GM20000 (cell line): Measurements from ENCODE around the gene INSC.

Experiments used
- DNase-seq: peaks from one replicate; pipeline ENCODE4 v3.0.0; 2012; ENCODE audit warnings: low spot score
- CTCF ChIP-seq: IDR thresholded peaks from 2 replicates; pipeline ENCODE4 v1.5.1; 2012; ENCODE audit warnings: mild to moderate bottlenecking, control low read depth; ENCODE audit errors: extremely low read depth, missing control alignments

INSC gene

GRCh38 chr11:15119826-15120225 lies 5.1 kb downstream of the INSC start:
- no peak for DNase-seq
- no peak for TF ChIP-seq CTCF

GRCh38 chr11:15123849-15124248 lies 9.1 kb downstream of the INSC start:
- no peak for DNase-seq
- no peak for TF ChIP-seq CTCF

- DNase-seq, result no peak
- no peak for TF ChIP-seq CTCF
These were observed 9.8 kb downstream of the INSC start for GRCh38 chr11:15124528-15124927.

GRCh38 chr11:15127341-15127740 lies 12.6 kb downstream of the INSC start:
- TF ChIP-seq CTCF, result no peak
- no peak for DNase-seq

GRCh38 chr11:15128621-15129020 lies 13.9 kb downstream of the INSC start:
- DNase-seq, result no peak
- TF ChIP-seq CTCF, result no peak

GRCh38 chr11:15136166-15136565 lies 21.4 kb downstream of the INSC start:
- TF ChIP-seq CTCF, result no peak

GRCh38 chr11:15139096-15139770 lies 24.5 kb downstream of the INSC start:
- no peak for TF ChIP-seq CTCF
- no peak for DNase-seq

More at GRCh38 chr11:15136166-15136565, 21.4 kb downstream of the INSC start:
- DNase-seq, result no peak
